SU-DHL-6 (cell line): ENCODE results near the gene EEF2K.

Experiments used
- H2AFZ ChIP-seq: fragments of 200-600 bp; sonication (generic); 2 replicates; pipeline ENCODE4 v1.6.1; 2014; ENCODE audit warnings: low read depth, mild to moderate bottlenecking, moderate library complexity, mixed read lengths, antibody characterized with exemption, low read length; ENCODE audit not compliant: severe bottlenecking
- H3F3A ChIP-seq: fragments of 200-600 bp; shearing (Covaris generic); 2 replicates; pipeline ENCODE4 v1.6.0; 2016; ENCODE audit warnings: antibody characterized with exemption, mild to moderate bottlenecking; ENCODE audit not compliant: insufficient read depth
- H3K27ac ChIP-seq: fragments of 200-600 bp; sonication (generic); 2 replicates; pipeline ENCODE4 v1.5.1; 2016; ENCODE audit warnings: low read depth, mild to moderate bottlenecking, low read length, moderate library complexity, mixed read lengths
- H3K27me3 ChIP-seq: fragments of 200-600 bp; sonication (generic), shearing (Covaris generic); 2 replicates; pipeline ENCODE4 v1.6.0; 2014; ENCODE audit warnings: mild to moderate bottlenecking, low read length
- H3K36me3 ChIP-seq: fragments of 200-600 bp; sonication (generic); 2 replicates; pipeline ENCODE4 v1.6.1; 2014; ENCODE audit warnings: mild to moderate bottlenecking, low read length, mixed read lengths
- H3K4me2 ChIP-seq: fragments of 300-600, 200-600 bp; shearing (Covaris generic), sonication (generic); 2 replicates; pipeline ENCODE4 v1.6.0; 2014; ENCODE audit warnings: low read length, low read depth, mild to moderate bottlenecking; ENCODE audit not compliant: poor library complexity, severe bottlenecking
- H3K4me3 ChIP-seq: fragments of 200-600 bp; sonication (generic); 2 replicates; pipeline ENCODE4 v1.5.1; 2014; ENCODE audit warnings: antibody characterized with exemption, low read length, mild to moderate bottlenecking, mixed read lengths; ENCODE audit not compliant: insufficient read depth, poor library complexity, severe bottlenecking
- H3K79me2 ChIP-seq: fragments of 200-600 bp; sonication (generic); 2 replicates; pipeline ENCODE4 v1.6.1; 2014; ENCODE audit warnings: mild to moderate bottlenecking, low read length, moderate library complexity; ENCODE audit not compliant: insufficient read depth
- H3K9ac ChIP-seq: fragments of 200-600 bp; sonication (generic); 2 replicates; pipeline ENCODE4 v1.7.0; 2014; ENCODE audit warnings: mild to moderate bottlenecking, low read length
- H3K9me2 ChIP-seq: fragments of 200-600 bp; sonication (generic); replicated peaks from 2 replicates; pipeline ENCODE4 v1.6.1; 2014; ENCODE audit warnings: low read length; ENCODE audit not compliant: insufficient read depth
- H3K9me3 ChIP-seq: fragments of 200-600 bp; sonication (generic); 2 replicates; pipeline ENCODE4 v1.6.1; 2014; ENCODE audit warnings: low read length, mixed read lengths; ENCODE audit not compliant: insufficient read depth
- H4K20me1 ChIP-seq: fragments of 200-600 bp; sonication (generic); 2 replicates; pipeline ENCODE4 v1.6.1; 2014; ENCODE audit warnings: low read depth, mild to moderate bottlenecking, antibody characterized with exemption, low read length, moderate library complexity, mixed read lengths
- CTCF ChIP-seq: fragments of 200-600 bp; sonication (generic); IDR thresholded peaks from one replicate; pipeline ENCODE4 v1.5.1; 2017; ENCODE audit warnings: antibody characterized with exemption, mild to moderate bottlenecking, low read length, moderate library complexity; ENCODE audit not compliant: insufficient read depth, poor library complexity, severe bottlenecking
- EZH2phosphoT487 ChIP-seq: fragments of 200-600 bp; sonication (generic), shearing (Covaris generic); conservative IDR thresholded peaks from 2 replicates; pipeline ENCODE4 v1.6.1; 2018; ENCODE audit warnings: mild to moderate bottlenecking, antibody characterized with exemption, low read length, moderate library complexity, mixed read lengths

EEF2K gene

GRCh38 chr16:22317625-22318024, 111.5 kb downstream of the EEF2K start:
- no peak overlapping the region for H2AFZ ChIP-seq
- H3K9ac ChIP-seq: no peak overlapping the region
- no peaks in the 10 kb centered on the region for H3K27me3 ChIP-seq
- no peaks in the 10 kb centered on the region for H4K20me1 ChIP-seq
- peaks cover 6% of the 10 kb centered on the region; the same call in 1 of the 2 replicates for H3K36me3 ChIP-seq
- H3K4me3 ChIP-seq: no peak overlapping the region
- H3K4me2 ChIP-seq: no peak overlapping the region
- no peaks in the 10 kb centered on the region for H3K9me3 ChIP-seq
- H3K27ac ChIP-seq: no peak overlapping the region
- TF ChIP-seq EZH2phosphoT487: no peak
- no peak for TF ChIP-seq CTCF
- no peaks in the 10 kb centered on the region; the same call in 1 of the 2 replicates for H3K79me2 ChIP-seq
- no peaks in the 10 kb centered on the region for H3K9me2 ChIP-seq
- H3F3A ChIP-seq: peaks cover 3% of the 10 kb centered on the region; the same call in 1 of the 2 replicates

GRCh38 chr16:22318690-22319358, 112.7 kb downstream of the EEF2K start:
- peak; percentile 33 for TF ChIP-seq CTCF
- no peak for TF ChIP-seq EZH2phosphoT487
- no peak overlapping the region for H3K9ac ChIP-seq
- peaks cover 3% of the 10 kb centered on the region; the same call in 1 of the 2 replicates for H3F3A ChIP-seq
- no peak overlapping the region for H3K4me2 ChIP-seq
- no peaks in the 10 kb centered on the region for H3K9me2 ChIP-seq
- no peak overlapping the region for H2AFZ ChIP-seq
- no peak overlapping the region for H3K4me3 ChIP-seq
- H3K79me2 ChIP-seq: no peaks in the 10 kb centered on the region; the same call in 1 of the 2 replicates
- no peaks in the 10 kb centered on the region for H3K9me3 ChIP-seq
- no peaks in the 10 kb centered on the region for H3K27me3 ChIP-seq
- H3K36me3 ChIP-seq: peaks cover 6% of the 10 kb centered on the region; the same call in 1 of the 2 replicates
- no peaks in the 10 kb centered on the region for H4K20me1 ChIP-seq
- no peak overlapping the region for H3K27ac ChIP-seq

- H3K27ac ChIP-seq: no peak overlapping the region
- no peaks in the 10 kb centered on the region for H3K9me2 ChIP-seq
- H3K9ac ChIP-seq: no peak overlapping the region
- H3F3A ChIP-seq: peaks cover 3% of the 10 kb centered on the region; the same call in 1 of the 2 replicates
- no peak for TF ChIP-seq EZH2phosphoT487
- no peak for TF ChIP-seq CTCF
- H3K4me2 ChIP-seq: no peak overlapping the region
- H3K79me2 ChIP-seq: no peaks in the 10 kb centered on the region; the same call in 1 of the 2 replicates
- H3K4me3 ChIP-seq: no peak overlapping the region
- H3K36me3 ChIP-seq: peaks cover 6% of the 10 kb centered on the region; the same call in 1 of the 2 replicates
- H3K27me3 ChIP-seq: no peaks in the 10 kb centered on the region
- H3K9me3 ChIP-seq: no peaks in the 10 kb centered on the region
- no peak overlapping the region for H2AFZ ChIP-seq
- H4K20me1 ChIP-seq: no peaks in the 10 kb centered on the region
Observed at GRCh38 chr16:22320572-22321339, 114.7 kb downstream of the EEF2K start.
